Spleen (tissue), 11 donors: ENCODE measurements around the gene DAB1. TPM values are rescaled to one million over a fixed set of nuclear protein-coding genes. Genes with fewer than 3 reads are reported as not detected.
A peak's percentile ranks its signal among the peaks of the same experiment; 100 is the strongest.

Experiments used
- DNase-seq: peaks from one replicate; pipeline ENCODE4 v3.0.0-alpha.2; 2020
- H3K27ac ChIP-seq, 8 donors: fragments of 200-600 bp; sonication (generic) in 7 of 8; 1 replicate in 4 of 8; 2 replicates in 4 of 8; pipeline versions ENCODE4 v1.5.0 to v1.8.0; 2016 to 2021; ENCODE audit warnings: inconsistent platforms in 4 of 8, mild to moderate bottlenecking in 4 of 8, moderate library complexity in 1 of 8
- H3K27me3 ChIP-seq, 7 donors: fragments of 200-600 bp; sonication (generic) in 6 of 7; replicated peaks in 1 of 7; 1 replicate in 4 of 7; 2 replicates in 3 of 7; pipeline versions ENCODE4 v1.5.0 to v1.8.0; 2016 to 2021; ENCODE audit warnings: inconsistent platforms in 3 of 7, mild to moderate bottlenecking in 1 of 7
- H3K36me3 ChIP-seq, 6 donors: fragments of 200-600 bp; sonication (generic) in 5 of 6; 1 replicate in 4 of 6; 2 replicates in 2 of 6; pipeline versions ENCODE4 v1.5.0 to v1.8.0; 2016 to 2021; ENCODE audit warnings: inconsistent platforms in 2 of 6
- H3K4me1 ChIP-seq, 6 donors: fragments of 200-600 bp; sonication (generic) in 5 of 6; 1 replicate in 3 of 6; 2 replicates in 3 of 6; pipeline versions ENCODE4 v1.5.0 to v1.8.0; 2016 to 2021; ENCODE audit warnings: inconsistent platforms in 3 of 6
- H3K4me3 ChIP-seq, 8 donors: fragments of 200-600 bp; sonication (generic) in 7 of 8; 1 replicate in 4 of 8; 2 replicates in 4 of 8; pipeline versions ENCODE4 v1.5.0 to v1.8.0; 2016 to 2021; ENCODE audit warnings: inconsistent platforms in 4 of 8, mild to moderate bottlenecking in 4 of 8, moderate library complexity in 2 of 8
- H3K9me3 ChIP-seq, 8 donors: fragments of 200-600 bp; sonication (generic) in 7 of 8; 1 replicate in 4 of 8; 2 replicates in 4 of 8; pipeline versions ENCODE4 v1.5.0 to v1.8.0; 2016 to 2021; ENCODE audit warnings: inconsistent platforms in 4 of 8
- CTCF ChIP-seq, 11 experiments: fragments of 200-600 bp in 7 of 11; fragments of 450-650 bp in 4 of 11; sonication (generic) in 4 of 11; IDR thresholded peaks in 8 of 11; conservative IDR thresholded peaks in 3 of 11; 1 replicate in 7 of 11; 2 replicates in 4 of 11; pipeline versions ENCODE4 v1.4.0 to v1.8.0; 2016 to 2021; ENCODE audit warnings: antibody characterized with exemption in 11 of 11, inconsistent platforms in 4 of 11, mild to moderate bottlenecking in 1 of 11
- POLR2A ChIP-seq, 3 donors: fragments of 450-650 bp; IDR thresholded peaks; one replicate each; pipeline ENCODE4 v1.5.1; 2017; ENCODE audit warnings: antibody characterized with exemption in 3 of 3, mild to moderate bottlenecking in 1 of 3
- POLR2AphosphoS5 ChIP-seq, 3 donors: sonication (generic); formaldehyde crosslinking; IDR thresholded peaks; one replicate each; pipeline ENCODE4 v1.5.1; 2017; ENCODE audit warnings: antibody characterized with exemption in 3 of 3
- WGBS, 5 donors: extraction: QIAGEN DNeasy Blood & Tissue Kit in 3 of 5; methylation state at CpG; one replicate each; pipeline versions ENCODE4 v1.1.5 to v1.1.7; 2013 to 2018; 5-methylcytosine and 5-hydroxymethylcytosine counted together
- intact Hi-C: fragments of 100-400 bp; cut with DNase I; formaldehyde crosslinking; loops from one replicate; pipeline ENCODE4 v1.15.0; 2023; ENCODE audit warnings: low total_unique reads
- polyA plus RNA-seq, 3 donors: library from polyadenylated mRNA; stranded (reverse); fragments of 200-250 nt; gene quantifications; one replicate each; pipeline ENCODE4 v1.2.1, GENCODE V29; 2013
- total RNA-seq, 7 donors: library from RNA; depleted of rRNA in 3 of 7; stranded (reverse); fragments of >200 nt in 3 of 7; fragmentation: NEBNext Ultra II Directional in 4 of 7; extraction: Animal tissue kit (Norgen Biotek cat#: 25700) in 4 of 7; gene quantifications; one replicate each; pipeline versions ENCODE4 v1.1.0 to v1.2.1, GENCODE V29; 2016 to 2021
- donor health status: healthy with polysubstance abuse.
- donor health status: DM: no; HTN: no; CAD: no; lungs with moderate emphysema.
- donor health status: DM: no; HTN: no; CAD: no.
- donor health status: Bipolar disorder and iron deficiency.
- donor health status: healthy.
- donor health status: DM: no; HTN: no; CAD: no.
- donor health status: DM: yes; HTN: yes; CAD: no.

DAB1 gene
- total and polyA plus RNA-seq, 10 donors, result 0.03 to 0.70 (median 0.26) TPM; not detected in 1

DNA sequence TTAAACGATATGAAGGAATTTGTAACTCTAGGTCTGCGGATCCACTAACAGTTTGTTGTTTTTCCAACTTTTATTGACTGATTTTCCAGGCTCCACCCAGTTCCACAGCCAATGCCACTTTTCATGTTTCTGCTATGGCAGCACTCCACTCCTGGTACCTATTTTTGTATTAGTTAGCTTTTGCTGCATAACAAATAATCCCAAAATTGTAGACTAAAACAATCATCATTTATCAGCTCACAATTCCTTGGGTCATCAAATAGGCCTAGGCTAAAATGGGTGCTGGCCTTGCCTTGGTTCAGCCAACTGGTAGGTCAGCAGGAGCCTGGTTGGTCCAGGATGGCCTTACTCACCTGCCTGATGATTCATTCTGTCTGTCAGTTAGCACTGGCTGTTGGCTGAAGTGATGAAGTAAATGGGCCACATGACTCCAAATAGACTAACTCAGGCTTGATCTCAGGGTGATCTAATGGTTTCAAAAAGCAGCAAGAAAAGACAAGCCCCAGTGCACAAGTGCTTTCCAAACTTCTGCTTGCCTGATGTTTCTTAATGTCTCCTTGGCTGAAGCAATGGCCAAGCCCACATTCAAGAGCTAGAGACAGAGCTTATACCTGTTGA is 454.9 kb downstream of the DAB1 start:
- Histone ChIP-seq H3K27me3 (no peaks in the 10 kb centered on the region), H3K4me3 (no peak overlapping the region), H3K4me1 (no peaks in the 10 kb centered on the region), H3K27ac (no peak overlapping the region), H3K9me3 (peaks cover 0 to 10% (median 0%) of the 10 kb centered on the region in 8 donors), H3K36me3 (no peaks in the 10 kb centered on the region)
- intact Hi-C loops, result no loop called here
- no peak for DNase-seq
- TF ChIP-seq POLR2AphosphoS5 (IDR thresholded peaks at IDR 0.05), result no peak
- no peak for TF ChIP-seq CTCF (IDR thresholded peaks at IDR 0.05 in 8 of 11, conservative IDR thresholded peaks at IDR 0.05 in 3 of 11)
- TF ChIP-seq POLR2A (IDR thresholded peaks at IDR 0.05), result no peak
- WGBS, 5 donors, result 88 to 96% (median 94%) methylated on average over 2 of the region's 2 CpGs

DNA sequence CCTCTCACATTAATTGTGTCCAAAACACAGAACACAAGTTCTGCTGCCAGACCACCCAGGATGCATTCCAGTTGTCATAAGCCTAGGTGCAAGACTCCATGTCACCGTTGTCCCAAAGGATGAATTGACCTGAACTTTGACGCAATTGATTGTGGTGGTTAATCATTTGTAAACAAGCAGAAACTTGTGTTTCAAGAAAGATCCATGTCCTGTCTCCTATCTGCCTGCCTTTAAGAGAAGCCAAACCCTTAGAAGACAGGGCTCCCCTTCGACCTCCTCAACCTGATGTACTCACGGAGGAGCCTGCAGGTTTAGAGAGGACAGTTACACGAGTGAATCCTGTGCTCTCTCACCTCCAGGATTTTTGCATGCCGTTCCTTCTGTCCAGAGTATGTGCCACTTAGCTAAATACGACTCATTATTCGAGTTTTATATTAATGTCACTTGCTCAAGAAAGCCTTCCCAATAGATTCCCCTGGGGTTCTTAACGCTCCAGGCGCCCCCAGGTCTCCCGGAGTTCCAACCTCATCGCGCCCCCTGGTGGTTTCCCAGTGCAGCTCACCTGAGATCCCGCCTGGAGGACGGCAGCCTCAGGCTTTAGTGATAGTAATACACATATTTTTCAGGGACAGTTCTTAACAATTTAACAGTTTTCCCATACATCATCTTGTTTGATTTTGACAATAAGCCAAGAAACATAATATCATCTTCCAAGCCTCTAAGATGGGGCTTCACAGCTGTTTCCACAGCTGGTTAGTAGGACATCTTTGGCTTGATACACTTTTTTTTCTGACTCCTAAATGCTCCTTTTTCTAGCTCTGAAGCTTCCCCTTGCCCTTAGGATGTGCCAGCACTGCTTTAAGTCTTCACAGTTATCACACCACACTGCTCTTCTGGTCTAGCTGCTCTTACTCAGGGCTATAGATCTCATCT is 455.7 kb downstream of the DAB1 start:
- WGBS, 5 donors, result 41 to 49% (median 47%) methylated on average over 15 of the region's 15 CpGs
- no peak overlapping the region for H3K27ac ChIP-seq
- peaks cover 0 to 10% (median 0%) of the 10 kb centered on the region in 8 donors for H3K9me3 ChIP-seq
- no peaks in the 10 kb centered on the region for H3K36me3 ChIP-seq
- no peak for DNase-seq
- TF ChIP-seq POLR2A (IDR thresholded peaks at IDR 0.05) (no peak), CTCF (IDR thresholded peaks at IDR 0.05 in 8 of 11, conservative IDR thresholded peaks at IDR 0.05 in 3 of 11) (peak in 2 of 11 experiments; percentile 19 to 21)
- no peak overlapping the region for H3K4me3 ChIP-seq
- intact Hi-C loops, result no loop called here
- H3K27me3 ChIP-seq, result no peaks in the 10 kb centered on the region
- H3K4me1 ChIP-seq, result no peaks in the 10 kb centered on the region

GRCh38 chr1:56967355-56967754 is 456.5 kb downstream of the DAB1 start:
- Histone ChIP-seq H3K4me1 (no peaks in the 10 kb centered on the region), H3K27ac (no peak overlapping the region), H3K4me3 (no peak overlapping the region), H3K36me3 (no peaks in the 10 kb centered on the region), H3K9me3 (peaks cover 0 to 10% (median 0%) of the 10 kb centered on the region in 8 donors), H3K27me3 (no peaks in the 10 kb centered on the region)
- no peak for DNase-seq
- TF ChIP-seq CTCF (IDR thresholded peaks at IDR 0.05 in 8 of 11, conservative IDR thresholded peaks at IDR 0.05 in 3 of 11) (no peak), POLR2AphosphoS5 (IDR thresholded peaks at IDR 0.05) (no peak), POLR2A (IDR thresholded peaks at IDR 0.05) (no peak)
- intact Hi-C loops, result no loop called here
- WGBS, 5 donors, result 60 to 70% (median 67%) methylated on average over 3 of the region's 3 CpGs

- intact Hi-C loops, result no loop called here
Measured at GRCh38 chr1:56966698-56966999, 457.2 kb downstream of the DAB1 start.

More at GRCh38 chr1:56966698-56966999, 457.2 kb downstream of the DAB1 start:
- no peak for DNase-seq
- H3K4me1 ChIP-seq, result no peaks in the 10 kb centered on the region
- H3K36me3 ChIP-seq, result no peaks in the 10 kb centered on the region
- H3K9me3 ChIP-seq, result peaks cover 0 to 6% (median 0%) of the 10 kb centered on the region in 8 donors
- H3K27me3 ChIP-seq, result no peaks in the 10 kb centered on the region
- WGBS, 5 donors, result 84 to 98% (median 94%) methylated on average over 1 of the region's 1 CpG
- H3K27ac ChIP-seq, result no peak overlapping the region
- no peak overlapping the region for H3K4me3 ChIP-seq
- TF ChIP-seq POLR2AphosphoS5 (IDR thresholded peaks at IDR 0.05), result no peak
- TF ChIP-seq CTCF (IDR thresholded peaks at IDR 0.05 in 8 of 11, conservative IDR thresholded peaks at IDR 0.05 in 3 of 11), result no peak
- no peak for TF ChIP-seq POLR2A (IDR thresholded peaks at IDR 0.05)
